ENCODE measurements around the gene NGEF.

GRCh38 chr2:232973011-232973735 lies 39.9 kb downstream of the NGEF start:
- TF ChIP-seq CTCF (IDR thresholded peaks at IDR 0.05) (no peak), POLR2A (IDR thresholded peaks at IDR 0.05) (no peak)
